Neural cell (in vitro differentiated cells): ENCODE data around the gene ELP1. TPM values are rescaled to one million over a fixed set of nuclear protein-coding genes. Genes with fewer than 3 reads are reported as not detected.

ENCODE experiments used
- H2AFZ ChIP-seq: fragments of 200-600, 300-800 bp; sonication (generic), shearing (Covaris generic); 2 replicates; pipeline ENCODE4 v1.6.0; 2014; ENCODE audit warnings: low read depth, mild to moderate bottlenecking, antibody characterized with exemption, low read length, moderate library complexity
- H3F3A ChIP-seq: fragments of 200-600 bp; shearing (Covaris generic); 2 replicates; pipeline ENCODE4 v1.6.1; 2016; ENCODE audit warnings: mild to moderate bottlenecking, moderate library complexity, mixed read lengths, antibody characterized with exemption, low read length; ENCODE audit not compliant: insufficient read depth, poor library complexity, severe bottlenecking
- H3K27ac ChIP-seq: fragments of 200-600, 300-800 bp; sonication (generic), shearing (Covaris generic); 2 replicates; pipeline ENCODE4 v1.5.1; 2014; ENCODE audit warnings: mild to moderate bottlenecking, low read length, moderate library complexity
- H3K27me3 ChIP-seq: fragments of 300-800, 200-600 bp; sonication (generic), shearing (Covaris generic); 2 replicates; pipeline ENCODE4 v1.6.0; 2014; ENCODE audit warnings: mild to moderate bottlenecking, low read depth, low read length, moderate library complexity; ENCODE audit not compliant: insufficient read depth
- H3K36me3 ChIP-seq: fragments of 300-800, 200-600 bp; sonication (generic), shearing (Covaris generic); 2 replicates; pipeline ENCODE4 v1.5.1; 2014; ENCODE audit warnings: mild to moderate bottlenecking, antibody characterized with exemption, low read length, moderate library complexity; ENCODE audit not compliant: insufficient read depth
- H3K4me2 ChIP-seq: fragments of 300-800, 200-600 bp; sonication (generic), shearing (Covaris generic); 2 replicates; pipeline ENCODE4 v1.6.0; 2014; ENCODE audit warnings: mild to moderate bottlenecking, low read length
- H3K4me3 ChIP-seq: fragments of 300-800, 200-600 bp; sonication (generic), shearing (Covaris generic); 2 replicates; pipeline ENCODE4 v1.5.1; 2014; ENCODE audit warnings: mild to moderate bottlenecking, low read length, moderate library complexity
- H3K79me2 ChIP-seq: fragments of 200-600 bp; shearing (Covaris generic); replicated peaks from 2 replicates; pipeline ENCODE4 v1.6.0; 2014; ENCODE audit warnings: mild to moderate bottlenecking, low read length, moderate library complexity; ENCODE audit not compliant: insufficient read depth
- H3K9ac ChIP-seq: fragments of 300-800, 200-600 bp; sonication (generic), shearing (Covaris generic); 2 replicates; pipeline ENCODE4 v1.6.1; 2016; ENCODE audit warnings: mild to moderate bottlenecking, low read length, mixed read lengths
- H3K9me2 ChIP-seq: fragments of 200-600 bp; shearing (Covaris generic); 2 replicates; pipeline ENCODE4 v1.6.1; 2016; ENCODE audit warnings: mild to moderate bottlenecking, low read length, mixed read lengths; ENCODE audit not compliant: insufficient read depth
- H3K9me3 ChIP-seq: fragments of 200-600, 300-800 bp; sonication (generic), shearing (Covaris generic); 2 replicates; pipeline ENCODE4 v1.6.1; 2016; ENCODE audit warnings: mild to moderate bottlenecking, mixed run types, low read length, moderate library complexity, mixed read lengths
- H4K20me1 ChIP-seq: fragments of 200-600 bp; shearing (Covaris generic); 2 replicates; pipeline ENCODE4 v1.6.1; 2016; ENCODE audit warnings: mild to moderate bottlenecking, mixed run types; ENCODE audit not compliant: insufficient read depth
- CTCF ChIP-seq: fragments of 450-650 bp; IDR thresholded peaks from 2 replicates; pipeline ENCODE4 v1.5.1; 2014; ENCODE audit warnings: antibody characterized with exemption, mild to moderate bottlenecking, moderate library complexity; ENCODE audit not compliant: poor library complexity, severe bottlenecking
- EP300 ChIP-seq: fragments of 450-650 bp; conservative IDR thresholded peaks from 2 replicates; pipeline ENCODE4 v1.6.1; 2014; ENCODE audit warnings: antibody characterized with exemption, mild to moderate bottlenecking, moderate library complexity; ENCODE audit not compliant: poor library complexity, severe bottlenecking
- EZH2 ChIP-seq: fragments of 200-600, 300-800 bp; shearing (Covaris generic), sonication (generic); IDR thresholded peaks from 2 replicates; pipeline ENCODE4 v1.6.1; 2014; ENCODE audit warnings: antibody characterized with exemption, low read length, borderline replicate concordance, mild to moderate bottlenecking; ENCODE audit not compliant: insufficient read depth, poor library complexity, severe bottlenecking
- MXI1 ChIP-seq: fragments of 450-650 bp; conservative IDR thresholded peaks from 2 replicates; pipeline ENCODE4 v1.6.1; 2014; ENCODE audit warnings: antibody characterized with exemption, mild to moderate bottlenecking; ENCODE audit not compliant: poor library complexity, severe bottlenecking
- POLR2AphosphoS5 ChIP-seq: IDR thresholded peaks from 2 replicates; pipeline ENCODE4 v1.6.1; 2012
- RAD21 ChIP-seq: fragments of 450-650 bp; conservative IDR thresholded peaks from 2 replicates; pipeline ENCODE4 v1.6.1; 2014; ENCODE audit warnings: antibody characterized with exemption, mild to moderate bottlenecking, moderate library complexity
- REST ChIP-seq: IDR thresholded peaks from 2 replicates; pipeline ENCODE4 v1.6.1; 2012; ENCODE audit warnings: borderline replicate concordance
- SMC3 ChIP-seq: fragments of 450-650 bp; conservative IDR thresholded peaks from 2 replicates; pipeline ENCODE4 v1.6.1; 2014; ENCODE audit warnings: antibody characterized with exemption, mild to moderate bottlenecking, moderate library complexity; ENCODE audit not compliant: poor library complexity
- TAF1 ChIP-seq: IDR thresholded peaks from 2 replicates; pipeline ENCODE4 v1.6.1; 2012; ENCODE audit warnings: low read depth
- polyA plus RNA-seq: library from polyadenylated mRNA; depleted of rRNA; stranded (reverse); fragments of >200 nt; gene quantifications from 2 replicates; pipeline ENCODE4 v1.2.3, GENCODE V29; 2014

ELP1 gene
- polyA plus RNA-seq, 1 donor from 2014 or later: 112 TPM

- no peaks in the 10 kb centered on the region for H3K79me2 ChIP-seq
- no peaks in the 10 kb centered on the region for H3K9me2 ChIP-seq
- no peaks in the 10 kb centered on the region for H4K20me1 ChIP-seq
- TF ChIP-seq RAD21 (no peak), EZH2 (no peak), MXI1 (no peak), EP300 (no peak), SMC3 (no peak), CTCF (no peak), REST (no peak), POLR2AphosphoS5 (no peak), TAF1 (no peak)
- H3K4me3 ChIP-seq: no peak overlapping the region
- H3F3A ChIP-seq: no peaks in the 10 kb centered on the region
- H2AFZ ChIP-seq: no peak overlapping the region
- no peaks in the 10 kb centered on the region for H3K36me3 ChIP-seq
- H3K27ac ChIP-seq: no peak overlapping the region
- H3K9me3 ChIP-seq: no peaks in the 10 kb centered on the region
- H3K27me3 ChIP-seq: no peaks in the 10 kb centered on the region
- H3K4me2 ChIP-seq: no peak overlapping the region
- no peak overlapping the region for H3K9ac ChIP-seq
Measured at GRCh38 chr9:108980893-108981292, 47.0 kb upstream of the ELP1 start.

GRCh38 chr9:108978205-108978604, 44.3 kb upstream of the ELP1 start:
- Histone ChIP-seq H3K27me3 (no peaks in the 10 kb centered on the region), H3K4me2 (no peak overlapping the region), H3K79me2 (no peaks in the 10 kb centered on the region), H4K20me1 (no peaks in the 10 kb centered on the region), H3K9me3 (no peaks in the 10 kb centered on the region), H2AFZ (no peak overlapping the region), H3K27ac (no peak overlapping the region), H3K9ac (no peak overlapping the region), H3F3A (no peaks in the 10 kb centered on the region), H3K9me2 (no peaks in the 10 kb centered on the region), H3K4me3 (no peak overlapping the region), H3K36me3 (no peaks in the 10 kb centered on the region)
- TF ChIP-seq CTCF (no peak), SMC3 (no peak), POLR2AphosphoS5 (no peak), MXI1 (no peak), EZH2 (no peak), TAF1 (no peak), REST (no peak), EP300 (no peak), RAD21 (no peak)
